Breast epithelium (tissue), 3 donors: ENCODE results near the gene ATP8B3.

Experiments
- CTCF ChIP-seq, 3 donors: fragments of 450-650 bp; IDR thresholded peaks; one replicate each; pipeline ENCODE4 v1.5.1; 2016 to 2017; ENCODE audit warnings: antibody characterized with exemption in 3 of 3, mild to moderate bottlenecking in 3 of 3, moderate library complexity in 3 of 3
- POLR2AphosphoS5 ChIP-seq, 3 donors: sonication (generic); formaldehyde crosslinking; IDR thresholded peaks; one replicate each; pipeline ENCODE4 v1.6.1; 2017; ENCODE audit warnings: antibody characterized with exemption in 3 of 3

- TF ChIP-seq POLR2AphosphoS5 (IDR thresholded peaks at IDR 0.05) (peak in 1 of 3 donors; percentile 23), CTCF (IDR thresholded peaks at IDR 0.05) (peak; percentile 86 to 94 (median 94))
Observed at GRCh38 chr19:1853295-1854038, 41.4 kb upstream of the ATP8B3 start.
